H1 (cell line): Measurements from ENCODE around the gene GALNT2. TPM values are rescaled to one million over a fixed set of nuclear protein-coding genes. Genes with fewer than 3 reads are reported as not detected.

Experiments
- CTCF ChIA-PET: fragments of 300-600 bp; sonication (Branson Sonifier 250); formaldehyde crosslinking; loops from one replicate; lab custom pipeline; 2021; ENCODE audit not compliant: partially characterized antibody; lab: Charles Lee
- POLR2A ChIA-PET: fragments of 300-600 bp; sonication (Branson Sonifier 250); formaldehyde crosslinking; loops from one replicate; lab custom pipeline; 2021; ENCODE audit warnings: inconsistent platforms; ENCODE audit not compliant: partially characterized antibody; lab: Charles Lee
- DNase-seq, 2 experiments: peaks; one replicate each; pipeline versions ENCODE4 v3.0.0 to v3.0.0-alpha.2; 2010 to 2022; ENCODE audit warnings: low spot score in 2 of 2, low read depth in 1 of 2, mixed read lengths in 1 of 2
- FAIRE-seq: peaks from 2 replicates; lab custom pipeline; 2011; peaks lifted over from hg19 to GRCh38; lab: Jason Lieb, UNC
- H2AFZ ChIP-seq: 2 replicates; pipeline ENCODE4 v1.8.1; 2012; ENCODE audit warnings: low read length, inconsistent platforms
- H2AK5ac ChIP-seq: 2 replicates; pipeline ENCODE4 v1.6.1; 2013; ENCODE audit warnings: low read depth, low read length
- H2BK120ac ChIP-seq: replicated peaks from 2 replicates; pipeline ENCODE3; 2013; ENCODE audit warnings: low read depth, low read length, inconsistent platforms
- H2BK12ac ChIP-seq: 2 replicates; pipeline ENCODE4 v1.6.1; 2013; ENCODE audit warnings: low read depth, low read length
- H2BK15ac ChIP-seq: 2 replicates; pipeline ENCODE4 v1.6.1; 2013; ENCODE audit warnings: low read length
- H2BK20ac ChIP-seq: 2 replicates; pipeline ENCODE4 v1.6.1; 2013; ENCODE audit warnings: low read length
- H2BK5ac ChIP-seq: 2 replicates; pipeline ENCODE4 v1.6.1; 2013; ENCODE audit warnings: low read depth, low read length
- H3K14ac ChIP-seq: 2 replicates; pipeline ENCODE4 v1.6.1; 2013; ENCODE audit warnings: inconsistent platforms; ENCODE audit not compliant: insufficient read length
- H3K18ac ChIP-seq: 2 replicates; pipeline ENCODE4 v1.6.1; 2013; ENCODE audit warnings: low read length; ENCODE audit errors: extremely low read depth
- H3K23ac ChIP-seq: 2 replicates; pipeline ENCODE4 v1.6.1; 2013; ENCODE audit warnings: inconsistent platforms; ENCODE audit not compliant: insufficient read length
- H3K23me2 ChIP-seq: 2 replicates; pipeline ENCODE4 v1.6.1; 2013; ENCODE audit warnings: low read depth, low read length
- H3K27ac ChIP-seq: 2 replicates; pipeline ENCODE4 v1.6.1; 2011; ENCODE audit warnings: low read depth, low read length, inconsistent platforms
- H3K27me3 ChIP-seq, 4 experiments: replicated peaks in 1 of 4; 1 replicate in 1 of 4; 2 replicates in 3 of 4; pipeline versions ENCODE4 v1.6.1 to v1.8.1; 2011 to 2013; ENCODE audit warnings: low read length in 3 of 4, mild to moderate bottlenecking in 3 of 4, inconsistent platforms in 2 of 4, mixed read lengths in 2 of 4, moderate library complexity in 1 of 4; ENCODE audit not compliant: control insufficient read depth in 3 of 4, insufficient read depth in 3 of 4; ENCODE audit errors: extremely low read depth in 1 of 4
- H3K36me3 ChIP-seq, 4 experiments: 2 replicates each; pipeline versions ENCODE4 v1.6.1 to v1.8.1; 2011 to 2013; ENCODE audit warnings: mild to moderate bottlenecking in 4 of 4, low read length in 3 of 4, moderate library complexity in 2 of 4, control low read depth in 1 of 4, inconsistent platforms in 1 of 4; ENCODE audit not compliant: insufficient read depth in 4 of 4, control insufficient read depth in 2 of 4
- H3K4ac ChIP-seq: replicated peaks from 2 replicates; pipeline ENCODE3; 2013; ENCODE audit warnings: low read length, low read depth, mixed read lengths, inconsistent platforms; ENCODE audit not compliant: insufficient read length
- H3K4me1 ChIP-seq, 4 experiments: replicated peaks in 1 of 4; 1 replicate in 1 of 4; 2 replicates in 3 of 4; pipeline versions ENCODE4 v1.6.1 to v1.8.1; 2011 to 2013; ENCODE audit warnings: low read length in 3 of 4, inconsistent platforms in 2 of 4, mixed read lengths in 1 of 4; ENCODE audit not compliant: insufficient read depth in 4 of 4, control insufficient read depth in 3 of 4
- H3K4me2 ChIP-seq, 2 experiments: 2 replicates each; pipeline versions ENCODE4 v1.6.1 to v1.8.1; 2011 to 2013; ENCODE audit warnings: low read depth in 2 of 2, low read length in 2 of 2, control low read depth in 1 of 2, inconsistent platforms in 1 of 2, mild to moderate bottlenecking in 1 of 2; ENCODE audit not compliant: insufficient read depth in 1 of 2
- H3K4me3 ChIP-seq, 4 experiments: fragments of 200-600, 300-600 bp in 1 of 4; sonication (generic), shearing (Covaris generic), sonication (Bioruptor Twin) in 1 of 4; 2 replicates each; pipeline versions ENCODE4 v1.5.1 to v1.8.1; 2011 to 2016; ENCODE audit warnings: low read length in 4 of 4, low read depth in 3 of 4, control low read depth in 2 of 4, inconsistent platforms in 2 of 4, mild to moderate bottlenecking in 2 of 4, mixed read lengths in 1 of 4, moderate library complexity in 1 of 4; ENCODE audit not compliant: insufficient read depth in 2 of 4; ENCODE audit errors: extremely low read depth in 1 of 4
- H3K56ac ChIP-seq: replicated peaks from 2 replicates; pipeline ENCODE3; 2013; ENCODE audit warnings: low read depth, mild to moderate bottlenecking, mixed read lengths, low read length, inconsistent platforms; ENCODE audit not compliant: insufficient read length
- H3K79me1 ChIP-seq: 2 replicates; pipeline ENCODE4 v1.6.1; 2013; ENCODE audit warnings: low read depth, low read length, control low read depth
- H3K79me2 ChIP-seq, 2 experiments: 2 replicates each; pipeline versions ENCODE4 v1.6.1 to v1.8.1; 2012 to 2013; ENCODE audit warnings: low read length in 2 of 2, mild to moderate bottlenecking in 2 of 2, inconsistent platforms in 1 of 2; ENCODE audit not compliant: insufficient read depth in 2 of 2, control insufficient read depth in 1 of 2
- H3K9ac ChIP-seq, 4 experiments: replicated peaks in 1 of 4; 1 replicate in 1 of 4; 2 replicates in 3 of 4; pipeline versions ENCODE4 v1.6.1 to v1.8.1; 2011 to 2013; ENCODE audit warnings: low read depth in 3 of 4, low read length in 3 of 4, control low read depth in 2 of 4, mild to moderate bottlenecking in 2 of 4, moderate library complexity in 2 of 4, inconsistent platforms in 1 of 4; ENCODE audit errors: extremely low read depth in 1 of 4
- H3K9me3 ChIP-seq, 2 experiments: 2 replicates each; pipeline versions ENCODE4 v1.6.1 to v1.8.1; 2012 to 2013; ENCODE audit warnings: mild to moderate bottlenecking in 2 of 2, moderate library complexity in 2 of 2, control low read depth in 1 of 2, inconsistent platforms in 1 of 2, low read depth in 1 of 2, low read length in 1 of 2, mixed read lengths in 1 of 2; ENCODE audit not compliant: insufficient read depth in 2 of 2
- H4K20me1 ChIP-seq, 2 experiments: replicated peaks in 1 of 2; 2 replicates each; pipeline versions ENCODE3 to v1.8.1; 2011 to 2013; ENCODE audit warnings: inconsistent platforms in 2 of 2, low read length in 2 of 2, mild to moderate bottlenecking in 1 of 2; ENCODE audit not compliant: insufficient read depth in 2 of 2, control insufficient read depth in 1 of 2
- H4K5ac ChIP-seq: 2 replicates; pipeline ENCODE4 v1.6.1; 2013; ENCODE audit warnings: low read length, low read depth, mixed read lengths, inconsistent platforms; ENCODE audit not compliant: insufficient read length
- H4K8ac ChIP-seq: 2 replicates; pipeline ENCODE4 v1.8.0; 2013; ENCODE audit warnings: mild to moderate bottlenecking, moderate library complexity, low read length, inconsistent platforms; ENCODE audit not compliant: insufficient read depth; ENCODE audit errors: extremely low read depth
- H4K91ac ChIP-seq: replicated peaks from 2 replicates; pipeline ENCODE3; 2013; ENCODE audit warnings: low read length, mixed read lengths, inconsistent platforms; ENCODE audit not compliant: insufficient read length
- RNF2 ChIP-seq: fragments of 200-900, 300-1000 bp; sonication (generic); IDR thresholded peaks from 2 replicates; pipeline ENCODE4 v1.7.1; 2016; ENCODE audit warnings: borderline replicate concordance, low read depth, mild to moderate bottlenecking, antibody characterized with exemption, low read length; ENCODE audit not compliant: poor library complexity, severe bottlenecking; ENCODE audit errors: missing control alignments
- TAF1 ChIP-seq: IDR thresholded peaks from 2 replicates; pipeline ENCODE4 v1.6.1; 2011; ENCODE audit warnings: mild to moderate bottlenecking, low read depth, low read length
- WGBS, 2 experiments: shearing (Covaris generic) in 1 of 2; methylation state at CpG; one replicate each; pipeline versions ENCODE4 v1.1.6 to v1.1.7; 2013 to 2015; ENCODE audit warnings: low lambda C conversion rate in 2 of 2, mixed read lengths in 2 of 2, inconsistent platforms in 1 of 2, low coverage in 1 of 2, missing lambda C conversion rate in 1 of 2; ENCODE audit not compliant: insufficient replicate concordance in 2 of 2, insufficient coverage in 1 of 2, insufficient read length in 1 of 2; ENCODE audit errors: extremely low coverage in 1 of 2, missing lambda C conversion rate in 1 of 2; 5-methylcytosine and 5-hydroxymethylcytosine counted together
- polyA plus RNA-seq, 7 experiments: library from polyadenylated mRNA; depleted of rRNA in 3 of 7; stranded (reverse) in 5 of 7; unstranded in 2 of 7; fragments of >200 nt in 5 of 7; fragments of 200-250 nt in 2 of 7; gene quantifications; 1 replicate in 5 of 7; 2 replicates in 1 of 7; 4 replicates in 1 of 7; pipeline versions ENCODE4 v1.2.1 to v1.2.3, GENCODE V29; 2011 to 2013; ENCODE audit warnings: missing spikeins in 2 of 7, mixed read lengths in 2 of 7
- total RNA-seq: library from RNA; stranded (reverse); fragmentation: NEBNext Ultra II Directional; extraction: Animal tissue kit (Norgen Biotek cat#: 25700); gene quantifications from 2 replicates; pipeline ENCODE4 v1.2.1, GENCODE V29; 2021

Gene GALNT2
- total and polyA plus RNA-seq, 2 of the 8 experiments (the other 6 are each of a cell fraction or from before 2014, with no cell fraction given), result 34.5 to 75.3 TPM

DNA sequence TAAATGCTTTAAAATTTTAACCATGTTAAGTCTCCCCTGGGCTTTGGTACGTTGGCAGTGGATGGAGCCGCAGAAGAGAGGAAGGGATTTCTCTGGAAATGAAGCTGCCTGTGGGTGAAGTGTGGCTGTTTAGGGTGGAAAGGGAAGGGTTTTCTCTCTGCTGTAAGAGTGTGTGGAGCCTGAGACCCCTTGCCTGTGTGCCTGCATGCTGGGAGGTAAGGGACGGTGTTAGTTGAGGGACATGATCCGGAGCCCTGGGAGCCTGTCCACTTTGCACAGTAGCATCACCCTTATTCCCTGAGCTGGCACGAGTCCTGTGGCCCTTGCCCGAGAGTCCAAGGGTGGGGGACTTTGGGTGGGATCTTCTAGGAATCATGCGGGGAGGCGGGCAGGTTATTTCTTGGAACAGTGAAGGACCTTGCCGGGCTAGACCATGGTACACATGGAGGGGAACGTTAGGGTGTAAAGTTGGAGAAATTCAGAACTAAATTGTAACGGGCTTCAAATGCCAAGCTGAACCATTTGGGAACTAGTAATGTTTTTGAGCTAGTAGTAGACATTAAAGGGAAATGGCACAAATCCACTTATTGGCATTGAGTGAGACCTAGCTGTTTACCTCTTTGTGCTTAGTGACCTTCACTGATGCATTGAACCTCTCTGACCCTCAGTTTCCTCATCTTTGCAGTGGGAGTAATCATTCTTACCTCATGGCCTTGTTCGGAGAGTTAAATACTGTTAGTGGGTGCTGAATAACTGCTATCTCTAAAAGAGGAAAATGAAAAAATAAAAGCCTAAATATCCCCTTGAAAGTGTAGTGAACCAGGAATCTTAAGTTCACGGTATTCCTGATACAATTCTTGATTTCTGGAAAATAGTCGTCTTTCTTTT, 3.5 kb downstream of the GALNT2 start:
- H3K9ac ChIP-seq, result no peak overlapping the region
- H2AK5ac ChIP-seq, result no peak overlapping the region
- no peak overlapping the region for H3K56ac ChIP-seq
- H3K9me3 ChIP-seq, result no peaks in the 10 kb centered on the region
- H4K8ac ChIP-seq, result no peak overlapping the region
- FAIRE-seq (no peak), DNase-seq (no peak)
- H3K4me1 ChIP-seq, result peaks cover 7 to 10% (median 8%) of the 10 kb centered on the region in 4 experiments; a peak in 5 of 7 replicates
- no peak overlapping the region for H2BK12ac ChIP-seq
- peaks cover 16 to 72% of the 10 kb centered on the region in 2 experiments for H3K79me2 ChIP-seq
- no peak overlapping the region for H2BK120ac ChIP-seq
- no peak overlapping the region for H4K91ac ChIP-seq
- H3K23ac ChIP-seq, result no peak overlapping the region
- H2AFZ ChIP-seq, result no peak overlapping the region
- no peak overlapping the region for H2BK15ac ChIP-seq
- no peaks in the 10 kb centered on the region for H3K36me3 ChIP-seq
- H4K5ac ChIP-seq, result no peak overlapping the region
- CTCF ChIA-PET, result interaction anchor here (0.6 to 1.3 kb wide), 7 partner anchors 9 to 221 kb away, joined by 3 to 5 read pairs (median 3); no protein-coding TSS in a partner anchor
- H3K27ac ChIP-seq, result no peak overlapping the region
- TF ChIP-seq TAF1, result no peak
- no peak for TF ChIP-seq RNF2
- peaks cover 8 to 25% of the 10 kb centered on the region in 2 experiments for H4K20me1 ChIP-seq
- no peak overlapping the region for H2BK20ac ChIP-seq
- H3K4ac ChIP-seq, result no peak overlapping the region
- no peak overlapping the region for H3K4me3 ChIP-seq
- whole genome bisulfite sequencing, 2 experiments, result 89% methylated on average over 9 of the region's 14 CpGs; no CpG with 5 or more reads in 1 of the 2 experiments
- H3K27me3 ChIP-seq, result peaks cover 0 to 7% (median 0%) of the 10 kb centered on the region in 4 experiments; a peak in 2 of 7 replicates
- H2BK5ac ChIP-seq, result no peak overlapping the region
- no peak overlapping the region for H3K18ac ChIP-seq
- no peak overlapping the region for H3K14ac ChIP-seq
- no peak overlapping the region for H3K4me2 ChIP-seq
- POLR2A ChIA-PET, result interaction anchor here (0.7 to 1.8 kb wide), 3 partner anchors 8 to 33 kb away, joined by 3 to 7 read pairs (median 4); no protein-coding TSS in a partner anchor
- peaks cover 8% of the 10 kb centered on the region; the same call in 1 of the 2 replicates for H3K23me2 ChIP-seq
- peaks cover 22% of the 10 kb centered on the region for H3K79me1 ChIP-seq
